HG03103 (cell line): ENCODE results near the gene OR4C12.
"Not testable (repeated sequence)": the region's sequence is repeated elsewhere in the genome, so short reads cannot be mapped to it uniquely, and the experiment has no call there.

Experiments
- ATAC-seq: cut with Tn5 transposase; IDR thresholded peaks from one replicate; pipeline ENCODE4 v1.9.1; 2021; ENCODE audit warnings: low read depth; ENCODE audit not compliant: unreplicated experiment

The OR4C12 gene

DNA sequence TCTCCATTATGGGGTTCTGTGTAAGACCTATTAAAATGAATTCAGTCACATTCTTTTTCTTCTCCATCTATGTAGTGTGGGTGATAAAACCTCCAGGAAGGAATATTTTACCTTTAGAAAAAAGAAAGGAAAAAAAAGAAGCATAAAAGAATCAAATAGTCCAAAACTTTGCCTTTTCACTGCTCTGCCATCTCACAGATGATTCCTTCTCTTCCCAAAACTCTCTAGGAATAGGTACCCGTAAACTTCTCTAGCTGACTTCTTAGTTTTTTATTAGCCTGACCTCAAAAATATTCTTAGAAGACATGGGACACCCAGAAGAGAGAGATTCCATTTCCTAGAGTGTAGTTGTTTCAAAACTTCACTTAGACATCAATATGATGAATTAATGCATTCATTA is at the start of gene OR4C12:
Gene OR4C12, minus strand, starts transcription at position 101 of the 400 bp plus-strand sequence. Its CDS starts 34 bp downstream, at position 67.
- not testable (repeated sequence) for ATAC-seq

DNA sequence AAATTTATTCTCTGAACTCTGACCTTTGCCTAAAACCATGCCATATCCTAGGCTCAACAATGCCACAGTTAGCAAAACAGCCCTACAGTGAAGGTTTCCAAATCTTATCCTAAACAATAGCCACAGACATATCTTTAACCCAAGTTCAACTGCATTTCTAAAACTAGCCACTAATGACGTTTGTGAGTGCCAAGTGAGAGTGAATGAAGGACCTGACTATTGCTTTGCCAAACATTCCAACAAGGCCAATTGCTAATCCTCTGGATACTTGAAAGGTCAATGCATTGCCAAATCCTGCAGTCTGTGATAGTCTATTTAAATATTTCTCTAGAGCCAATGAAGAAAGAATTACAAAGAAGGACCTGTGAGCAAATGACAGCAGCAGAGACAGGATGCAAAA is 47.9 kb upstream of the OR4C12 start:
- no peak for ATAC-seq

DNA sequence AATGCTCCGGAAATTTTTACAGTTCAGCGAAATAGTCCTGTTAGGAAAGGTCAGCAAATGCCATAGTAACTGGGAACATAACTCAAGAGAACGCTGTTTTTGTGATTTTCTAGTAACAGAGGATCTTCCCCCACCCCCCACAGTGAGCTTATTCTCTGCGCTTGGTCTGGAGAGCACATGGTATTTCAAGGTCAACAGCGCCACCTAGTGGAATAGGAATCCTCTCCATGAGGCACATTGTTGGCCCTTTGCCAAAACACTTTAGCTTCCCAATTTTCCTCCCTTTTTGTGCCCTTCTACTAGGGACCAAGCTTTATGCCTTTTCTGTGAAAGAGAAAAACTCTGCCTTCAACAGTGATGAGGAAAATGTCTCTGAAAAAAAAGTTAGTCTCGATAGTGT is 13.2 kb upstream of the OR4C12 start:
- ATAC-seq = no peak

- ATAC-seq = not testable (repeated sequence)
These were observed 8.9 kb downstream of the OR4C12 start for GRCh38 chr11:49973439-49973838.

DNA sequence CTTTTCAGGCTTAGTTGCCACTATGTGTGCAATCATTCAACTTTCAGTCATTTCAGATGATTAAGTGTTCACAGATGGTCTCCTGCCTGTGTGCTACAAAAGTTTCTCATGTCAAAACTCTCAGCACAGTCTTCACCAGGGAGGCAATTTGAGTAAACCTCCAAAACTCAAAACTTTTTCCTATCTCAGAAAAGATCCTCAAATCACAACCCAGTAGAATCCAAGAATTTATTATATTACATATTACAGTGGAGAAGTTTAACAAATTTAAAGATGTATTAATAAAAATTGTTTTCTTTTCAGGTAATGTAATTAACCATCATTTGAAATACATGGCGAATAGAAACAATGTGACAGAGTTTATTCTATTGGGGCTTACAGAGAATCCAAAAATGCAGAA is 30.2 kb downstream of the OR4C12 start, which contains the start of gene OR4C13:
Gene OR4C13, plus strand, starts transcription at position 301 of the 400 bp plus-strand sequence. Its CDS starts 32 bp downstream, at position 333.
- no peak for ATAC-seq

GRCh38 chr11:49948701-49949100 is 33.6 kb downstream of the OR4C12 start:
- not testable (repeated sequence) for ATAC-seq
